Neural cell (in vitro differentiated cells): Measurements from ENCODE around the gene NQO1.

Source experiments
- CTCF ChIP-seq: fragments of 450-650 bp; IDR thresholded peaks from 2 replicates; pipeline ENCODE4 v1.5.1; 2014; ENCODE audit warnings: antibody characterized with exemption, mild to moderate bottlenecking, moderate library complexity; ENCODE audit not compliant: poor library complexity, severe bottlenecking
- MXI1 ChIP-seq: fragments of 450-650 bp; conservative IDR thresholded peaks from 2 replicates; pipeline ENCODE4 v1.6.1; 2014; ENCODE audit warnings: antibody characterized with exemption, mild to moderate bottlenecking; ENCODE audit not compliant: poor library complexity, severe bottlenecking
- POLR2AphosphoS5 ChIP-seq: IDR thresholded peaks from 2 replicates; pipeline ENCODE4 v1.6.1; 2012
- REST ChIP-seq: IDR thresholded peaks from 2 replicates; pipeline ENCODE4 v1.6.1; 2012; ENCODE audit warnings: borderline replicate concordance

GRCh38 chr16:69672998-69673713, 53.2 kb downstream of the NQO1 start:
- TF ChIP-seq MXI1 (no peak), CTCF (no peak), REST (no peak), POLR2AphosphoS5 (no peak)
